GM21367 (cell line): Measurements from ENCODE around the gene ROS1.
"Not testable (repeated sequence)": the region's sequence is repeated elsewhere in the genome, so short reads cannot be mapped to it uniquely, and the experiment has no call there.

Source experiments
- ATAC-seq: cut with Tn5 transposase; IDR thresholded peaks from one replicate; pipeline ENCODE4 v1.9.1; 2021; ENCODE audit not compliant: unreplicated experiment

The ROS1 gene

GRCh38 chr6:117425431-117426153 is at the start of gene ROS1:
ROS1 (minus strand) TSS chr6:117425942; CDS start chr6:117425656, 286 bp downstream.
- no peak for ATAC-seq

GRCh38 chr6:117473401-117473800 is 47.7 kb upstream of the ROS1 start:
- no peak for ATAC-seq

GRCh38 chr6:117472667-117473066 is 46.9 kb upstream of the ROS1 start:
- no peak for ATAC-seq

- ATAC-seq, result no peak
Observed at GRCh38 chr6:117469791-117470190, 44.0 kb upstream of the ROS1 start.

- ATAC-seq, result no peak
Observed at GRCh38 chr6:117469356-117469755, 43.6 kb upstream of the ROS1 start.

GRCh38 chr6:117468527-117468926 is 42.8 kb upstream of the ROS1 start:
- not testable (repeated sequence) for ATAC-seq

- no peak for ATAC-seq
Observed at GRCh38 chr6:117467876-117468275, 42.1 kb upstream of the ROS1 start.

- no peak for ATAC-seq
Observed at GRCh38 chr6:117465691-117466090, 39.9 kb upstream of the ROS1 start.

GRCh38 chr6:117464700-117465099 is 39.0 kb upstream of the ROS1 start:
- ATAC-seq, result no peak

- ATAC-seq, result peak; percentile 79
Observed at GRCh38 chr6:117463762-117464665, 38.3 kb upstream of the ROS1 start.

GRCh38 chr6:117459204-117459944 is 33.6 kb upstream of the ROS1 start:
- no peak for ATAC-seq

GRCh38 chr6:117456998-117457397 is 31.3 kb upstream of the ROS1 start:
- no peak for ATAC-seq

- ATAC-seq, result no peak
Observed at GRCh38 chr6:117456250-117456649, 30.5 kb upstream of the ROS1 start.

- ATAC-seq, result no peak
Observed at GRCh38 chr6:117451671-117452070, 25.9 kb upstream of the ROS1 start.

GRCh38 chr6:117449549-117450439 is 24.1 kb upstream of the ROS1 start:
- ATAC-seq, result no peak

- no peak for ATAC-seq
Observed at GRCh38 chr6:117448732-117449485, 23.2 kb upstream of the ROS1 start.

- no peak for ATAC-seq
Observed at GRCh38 chr6:117448011-117448410, 22.3 kb upstream of the ROS1 start.

- ATAC-seq, result no peak
Observed at GRCh38 chr6:117446861-117447260, 21.1 kb upstream of the ROS1 start.

- no peak for ATAC-seq
Observed at GRCh38 chr6:117444600-117444999, 18.9 kb upstream of the ROS1 start.

- ATAC-seq, result not testable (repeated sequence)
Observed at GRCh38 chr6:117442313-117442712, 16.6 kb upstream of the ROS1 start.
